ENCODE measurements around the gene BPIFB1.

GRCh38 chr20:33275871-33276270 lies 7.1 kb upstream of the BPIFB1 start:
- TF ChIP-seq NFYB (CRISPR knock-in tag; conservative IDR thresholded peaks at IDR 0.05; ENCODE audit: low read depth), result no peak
- no peak for TF ChIP-seq ZBTB43 (CRISPR knock-in tag; IDR thresholded peaks at IDR 0.05)
- no peak for TF ChIP-seq CTCF (IDR thresholded peaks at IDR 0.05)
- TF ChIP-seq USF2 (CRISPR knock-in tag; IDR thresholded peaks at IDR 0.05), result no peak
- TF ChIP-seq CREM (CRISPR knock-in tag; IDR thresholded peaks at IDR 0.05), result no peak
- TF ChIP-seq ZNF263 (CRISPR knock-in tag; IDR thresholded peaks at IDR 0.05; ENCODE audit: low read depth), result no peak
- TF ChIP-seq MLX (CRISPR knock-in tag; IDR thresholded peaks at IDR 0.05), result no peak
- TF ChIP-seq AFF4 (CRISPR knock-in tag; IDR thresholded peaks at IDR 0.05; ENCODE audit: borderline replicate concordance), result no peak
- no peak for TF ChIP-seq IRF1 (CRISPR knock-in tag; IDR thresholded peaks at IDR 0.05)
- no peak for TF ChIP-seq USF1 (CRISPR knock-in tag; IDR thresholded peaks at IDR 0.05)
- no peak for TF ChIP-seq ELF4 (CRISPR knock-in tag; IDR thresholded peaks at IDR 0.05; ENCODE audit: low read depth)
- TF ChIP-seq SP1 (CRISPR knock-in tag; conservative IDR thresholded peaks at IDR 0.05), result no peak
- TF ChIP-seq ZNF317 (CRISPR knock-in tag; IDR thresholded peaks at IDR 0.05; ENCODE audit: borderline replicate concordance, low read depth), result no peak
- no peak for TF ChIP-seq ETV6 (CRISPR knock-in tag; IDR thresholded peaks at IDR 0.05)
